Skin epidermis (tissue), 12 donors: ENCODE data around the gene STIL.
"Not testable (repeated sequence)": the region's sequence is repeated elsewhere in the genome, so short reads cannot be mapped to it uniquely, and the experiment has no call there.

Experiments
- H3K27ac ChIP-seq, 21 experiments: fragments of 200-600 bp; sonication (generic) in 11 of 21; one replicate each; pipeline ENCODE4 v1.5.0; 2020; ENCODE audit warnings: mild to moderate bottlenecking in 3 of 21, inconsistent platforms in 2 of 21, moderate library complexity in 2 of 21
- H3K4me3 ChIP-seq, 7 experiments: fragments of 200-600 bp; sonication (generic) in 2 of 7; one replicate each; pipeline ENCODE4 v1.5.0; 2020; ENCODE audit warnings: inconsistent platforms in 2 of 7, mild to moderate bottlenecking in 2 of 7, moderate library complexity in 1 of 7

STIL gene

DNA sequence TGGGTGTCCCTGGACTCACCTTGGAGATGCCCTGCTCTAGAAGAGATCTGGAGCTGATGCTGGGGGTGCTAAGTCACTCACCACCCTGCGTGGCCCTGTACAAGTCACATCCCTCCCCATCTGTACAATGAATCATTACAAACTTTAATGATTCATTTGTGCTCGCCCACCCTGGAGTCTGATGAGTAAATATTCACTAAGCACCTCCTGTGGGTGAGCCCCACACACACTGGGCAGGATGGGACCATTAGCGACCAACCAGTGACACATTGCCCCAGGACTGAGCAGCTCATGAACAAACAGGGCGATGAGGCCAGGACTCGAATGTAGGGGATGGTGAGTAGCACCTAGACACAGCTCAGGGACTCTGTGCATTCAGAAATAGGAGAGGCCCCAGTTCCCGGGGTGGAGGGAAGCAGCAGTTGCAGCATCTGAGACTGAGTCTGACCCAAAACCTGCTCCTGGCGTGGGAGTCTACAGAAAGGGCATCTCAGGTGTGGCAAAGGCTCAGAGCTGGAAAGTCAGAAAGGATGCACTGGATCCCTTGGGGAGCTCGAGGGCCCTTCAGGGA is 106.1 kb downstream of the STIL start:
- H3K27ac ChIP-seq: no peak overlapping the region
- H3K4me3 ChIP-seq: no peak overlapping the region

DNA sequence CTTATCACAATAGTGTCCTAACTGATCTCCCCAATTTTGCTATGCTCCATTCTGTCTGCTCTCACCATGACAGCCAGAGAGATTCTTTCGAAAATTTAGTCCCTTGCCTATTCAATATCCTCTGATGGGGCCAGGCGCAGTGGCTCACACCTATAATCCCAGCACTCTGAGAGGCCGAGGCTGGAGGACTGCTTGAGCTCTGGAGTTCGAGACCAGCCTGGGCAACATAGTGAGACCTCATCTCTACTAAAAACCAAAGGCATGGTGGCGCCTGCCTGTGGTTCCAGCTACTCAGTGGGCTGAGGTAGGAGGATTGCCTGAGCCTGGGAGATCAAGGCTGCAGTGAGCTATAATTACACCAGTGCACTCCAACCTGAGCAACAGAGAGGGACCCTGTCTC is 108.0 kb downstream of the STIL start:
- no peak overlapping the region for H3K4me3 ChIP-seq

DNA sequence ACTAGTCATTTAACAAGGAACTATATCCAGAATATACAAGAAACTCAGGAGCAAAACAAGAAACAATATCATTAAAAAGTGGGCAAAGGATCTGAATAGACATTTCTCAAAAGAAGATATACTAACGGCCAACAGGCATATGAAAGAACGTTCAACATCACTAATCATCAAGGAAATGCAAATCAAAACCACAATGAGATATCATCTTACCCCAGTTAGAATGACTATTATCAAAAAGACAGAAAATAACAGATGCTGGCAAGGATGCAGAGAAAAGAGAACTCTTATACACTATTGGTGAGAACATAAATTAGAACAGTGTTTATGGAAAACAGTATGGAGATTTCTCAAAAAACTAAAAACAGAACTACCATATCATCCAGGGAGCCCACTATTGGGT is 110.4 kb downstream of the STIL start:
- not testable (repeated sequence) for H3K27ac ChIP-seq, H3K4me3 ChIP-seq

More for the DNA sequence above, 108.0 kb downstream of the STIL start:
- no peak overlapping the region for H3K27ac ChIP-seq

DNA sequence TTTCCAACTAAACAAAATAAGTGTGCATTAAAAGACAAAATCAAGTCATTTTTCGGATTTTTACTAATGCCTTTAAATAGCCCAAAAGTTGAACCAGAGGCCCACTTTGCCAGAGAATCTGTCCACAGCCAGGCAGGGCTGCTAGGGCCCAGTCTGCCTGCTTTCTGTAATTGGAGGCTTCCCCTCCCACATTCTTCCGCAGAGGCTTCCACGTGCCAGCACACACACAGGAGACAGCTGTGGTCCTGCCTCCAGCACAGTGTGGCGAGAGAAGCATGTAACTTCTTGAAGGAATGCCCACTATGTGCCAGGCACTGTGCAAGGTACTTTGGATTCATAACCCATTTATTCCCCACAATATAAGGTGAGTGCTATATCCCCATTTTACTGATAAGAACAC is 112.8 kb downstream of the STIL start:
- Histone ChIP-seq H3K27ac (no peak overlapping the region), H3K4me3 (no peak overlapping the region)
